Hematopoietic multipotent progenitor cell treated with erythropoietin and hydrocortisone succinate and interleukin-3 and kit ligand, for 8 days (in vitro differentiated cells): ENCODE results near the gene PPP1R13L.
"Not testable (repeated sequence)": the region's sequence is repeated elsewhere in the genome, so short reads cannot be mapped to it uniquely, and the experiment has no call there.

Experiments used
- DNase-seq: peaks from one replicate; pipeline ENCODE4 v3.0.0-alpha.2; 2015

PPP1R13L gene

GRCh38 chr19:45342911-45343310 lies 62.0 kb downstream of the PPP1R13L start:
- no peak for DNase-seq

GRCh38 chr19:45340899-45341453 lies 63.9 kb downstream of the PPP1R13L start:
- no peak for DNase-seq

DNA sequence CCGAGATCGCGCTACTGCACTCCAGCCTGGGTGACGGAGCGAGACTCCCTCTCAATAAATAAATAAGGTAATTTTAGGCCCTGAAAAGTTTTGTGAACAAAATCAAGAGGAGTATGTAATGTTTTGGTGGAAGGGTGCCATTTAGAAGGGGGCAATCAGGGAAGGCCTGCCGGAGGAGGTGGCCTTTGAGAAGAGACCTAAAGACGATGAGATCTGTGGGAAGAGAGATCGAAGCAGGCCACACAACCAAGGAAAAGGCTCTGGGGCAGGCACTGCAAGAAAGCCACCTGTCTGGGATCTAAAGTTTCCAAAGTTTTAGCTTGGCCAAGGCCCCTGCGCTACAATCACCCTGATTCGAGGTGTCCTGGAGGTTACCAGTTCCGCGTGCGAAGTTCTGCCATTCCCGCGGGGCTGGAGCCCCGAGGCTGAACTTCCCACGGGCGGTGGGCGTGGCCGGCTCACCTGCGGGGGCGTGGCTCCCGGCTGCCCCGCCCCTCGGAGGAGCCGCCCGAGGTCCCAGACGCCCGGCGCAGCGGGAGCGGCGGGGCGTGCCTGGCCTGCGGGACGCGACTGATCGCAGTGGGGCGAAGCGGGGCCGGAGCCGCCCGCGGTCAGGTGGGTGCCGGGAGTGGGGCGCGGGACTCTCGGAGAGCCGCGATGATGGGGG lies 64.5 kb downstream of the PPP1R13L start, which contains the start of gene KLC3:
KLC3 (plus strand) TSS at position 519 of the 667 bp plus-strand sequence. CDS start 4,792 bp downstream, outside the sequence.
- no peak for DNase-seq

DNA sequence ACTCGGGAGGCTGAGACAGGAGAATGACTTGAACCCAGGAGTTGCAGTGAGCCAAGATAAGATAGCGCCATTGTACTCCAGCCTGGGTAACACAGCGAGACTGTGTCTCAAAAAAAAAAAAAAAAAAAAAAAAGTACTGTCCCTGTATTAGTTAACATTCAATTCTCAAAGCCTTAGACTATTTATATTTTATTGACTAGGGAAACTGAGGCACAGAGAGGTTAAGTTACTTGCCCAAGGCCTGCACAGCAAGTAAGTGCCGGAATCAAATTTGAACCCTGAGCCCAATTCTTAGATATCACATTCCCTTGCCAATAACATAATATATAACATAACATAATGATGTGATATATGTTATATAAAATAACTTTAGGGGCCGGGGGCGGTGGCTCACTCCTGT lies 65.2 kb downstream of the PPP1R13L start:
- no peak for DNase-seq

DNA sequence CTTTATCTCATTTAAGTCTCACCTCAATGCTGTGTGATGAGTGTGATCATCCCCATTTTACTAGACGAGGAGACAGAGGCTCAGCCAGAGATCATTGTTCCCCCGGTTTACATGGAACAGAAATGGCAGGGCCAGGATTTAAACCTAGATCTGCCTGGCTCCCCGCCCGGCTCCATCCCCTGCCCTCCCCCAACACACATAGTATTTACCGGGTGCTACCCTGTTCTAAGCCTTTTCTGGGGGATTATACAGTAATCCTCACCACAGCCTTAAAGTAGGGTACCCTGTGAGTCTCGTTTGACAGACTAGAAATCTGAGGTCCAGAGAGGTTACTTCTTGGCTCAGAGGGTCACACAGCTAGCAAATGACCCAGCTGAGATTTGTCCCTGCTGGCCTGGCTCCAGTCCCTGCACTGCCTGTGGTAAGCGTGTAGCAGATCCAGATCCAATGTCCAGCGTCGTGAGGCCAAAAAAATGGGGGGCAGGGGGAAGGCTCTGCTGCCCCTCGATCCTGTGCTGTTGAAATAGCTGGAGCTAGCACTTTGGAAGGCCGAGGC lies 68.1 kb downstream of the PPP1R13L start:
- DNase-seq: no peak

DNA sequence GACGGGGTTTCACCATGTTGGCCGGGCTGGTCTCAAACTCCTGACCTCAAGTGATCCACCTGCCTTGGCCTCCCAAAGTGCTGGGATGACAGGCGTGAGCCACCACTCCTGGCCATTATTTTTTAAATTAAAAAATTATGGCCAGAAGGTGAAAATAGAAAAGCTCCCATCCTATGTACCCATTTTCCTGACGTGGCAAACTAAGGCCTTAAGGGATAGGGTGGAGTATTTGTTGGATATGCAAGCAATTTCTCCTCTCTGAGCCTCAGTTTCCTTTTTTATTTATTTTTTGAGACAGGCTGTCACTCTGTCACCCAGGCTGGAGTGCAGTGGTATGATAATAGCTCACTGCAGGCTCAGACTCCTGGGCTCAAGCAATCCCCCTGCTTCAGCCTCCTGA lies 70.0 kb downstream of the PPP1R13L start:
- not testable (repeated sequence) for DNase-seq

DNA sequence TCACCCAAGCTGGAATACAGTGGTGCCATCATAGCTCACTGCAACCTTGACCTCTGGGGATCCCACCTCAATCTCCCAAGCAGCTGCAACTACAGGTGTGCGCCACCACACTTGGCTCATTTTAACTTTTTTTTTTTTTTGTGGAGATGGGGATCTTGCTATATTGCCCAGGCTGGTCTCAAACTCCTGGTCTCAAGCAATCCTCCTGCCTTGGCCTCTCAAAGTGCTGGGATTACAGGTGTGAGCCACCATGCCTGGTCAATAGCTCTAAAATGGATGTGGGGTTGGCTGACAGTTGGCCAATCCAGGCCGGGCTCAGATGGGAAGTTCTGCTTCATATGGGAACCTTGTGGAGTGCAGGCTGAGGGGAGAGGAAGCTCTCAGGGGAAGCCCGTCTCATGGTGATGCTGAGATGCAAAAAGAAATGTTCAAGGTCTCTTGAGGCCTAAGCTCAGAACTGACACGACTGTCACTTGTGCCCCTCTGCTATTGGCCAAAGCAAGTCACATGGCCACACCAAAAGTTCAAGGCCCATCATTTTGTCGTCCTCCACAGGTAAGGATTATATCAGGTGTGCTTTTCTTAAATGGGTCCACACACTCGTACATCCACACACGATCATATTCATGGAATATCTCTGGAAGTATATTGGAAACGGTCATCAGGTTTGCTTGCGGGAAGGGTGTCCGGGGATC lies 71.1 kb downstream of the PPP1R13L start:
- no peak for DNase-seq

- DNase-seq: no peak
Measured at GRCh38 chr19:45331411-45331810, 73.5 kb downstream of the PPP1R13L start.
